ENCODE results near the gene BFSP1. TPM values are rescaled to one million over a fixed set of nuclear protein-coding genes. Genes with fewer than 3 reads are reported as not detected.

BFSP1 gene
- total and polyA plus RNA-seq, 3 donors from 2014 or later, result 7.4 to 11.3 (median 10.7) TPM

GRCh38 chr20:17504066-17504897 lies 26.9 kb downstream of the BFSP1 start:
- H3K27me3 ChIP-seq, result no peaks in the 10 kb centered on the region
- H3K27ac ChIP-seq, result no peak overlapping the region
- H3K36me3 ChIP-seq (ENCODE audit: low read depth, missing control alignments), result no peaks in the 10 kb centered on the region
- no peak for DNase-seq
- H3K4me3 ChIP-seq, result no peak overlapping the region
- intact Hi-C loops (cut with DNase I; ENCODE audit: low total_unique reads), result no loop called here
- peaks cover 8% of the 10 kb centered on the region for H3K4me1 ChIP-seq
- no peaks in the 10 kb centered on the region for H3K9me3 ChIP-seq
- TF ChIP-seq POLR2A (IDR thresholded peaks at IDR 0.05) (no peak), CTCF (IDR thresholded peaks at IDR 0.05) (no peak)
- 39 to 40% methylated on average over 23 of the region's 23 CpGs for WGBS, 2 donors

- no peak for DNase-seq
- no peak for TF ChIP-seq POLR2A (IDR thresholded peaks at IDR 0.05)
- no peak overlapping the region for H3K27ac ChIP-seq
- no peaks in the 10 kb centered on the region for H3K9me3 ChIP-seq
- peaks cover 8% of the 10 kb centered on the region for H3K4me1 ChIP-seq
- no peaks in the 10 kb centered on the region for H3K36me3 ChIP-seq (ENCODE audit: low read depth, missing control alignments)
- no peaks in the 10 kb centered on the region for H3K27me3 ChIP-seq
- no peak overlapping the region for H3K4me3 ChIP-seq
- WGBS, 2 donors, result 82 to 89% methylated on average over 6 of the region's 6 CpGs
- intact Hi-C loops (cut with DNase I; ENCODE audit: low total_unique reads), result no loop called here
Measured at GRCh38 chr20:17503301-17504065, 27.7 kb downstream of the BFSP1 start.

GRCh38 chr20:17502105-17502504 lies 29.1 kb downstream of the BFSP1 start:
- H3K9me3 ChIP-seq, result no peaks in the 10 kb centered on the region
- H3K27ac ChIP-seq, result no peak overlapping the region
- no peak for TF ChIP-seq POLR2A (IDR thresholded peaks at IDR 0.05)
- no peak for TF ChIP-seq CTCF (IDR thresholded peaks at IDR 0.05)
- no peak for DNase-seq
- 91 to 94% methylated on average over 4 of the region's 4 CpGs for WGBS, 2 donors
- no peaks in the 10 kb centered on the region for H3K36me3 ChIP-seq (ENCODE audit: low read depth, missing control alignments)
- intact Hi-C loops (cut with DNase I; ENCODE audit: low total_unique reads), result no loop called here
- no peak overlapping the region for H3K4me3 ChIP-seq
- peaks cover 8% of the 10 kb centered on the region for H3K4me1 ChIP-seq
- H3K27me3 ChIP-seq, result no peaks in the 10 kb centered on the region

GRCh38 chr20:17501701-17502100 lies 29.5 kb downstream of the BFSP1 start:
- no peaks in the 10 kb centered on the region for H3K36me3 ChIP-seq (ENCODE audit: low read depth, missing control alignments)
- WGBS, 2 donors, result 95 to 96% methylated on average over 9 of the region's 9 CpGs
- H3K4me3 ChIP-seq, result no peak overlapping the region
- no peaks in the 10 kb centered on the region for H3K27me3 ChIP-seq
- TF ChIP-seq POLR2A (IDR thresholded peaks at IDR 0.05) (no peak), CTCF (IDR thresholded peaks at IDR 0.05) (no peak)
- intact Hi-C loops (cut with DNase I; ENCODE audit: low total_unique reads), result no loop called here
- no peak for DNase-seq
- no peaks in the 10 kb centered on the region for H3K9me3 ChIP-seq
- peaks cover 8% of the 10 kb centered on the region for H3K4me1 ChIP-seq
- H3K27ac ChIP-seq, result no peak overlapping the region

GRCh38 chr20:17500826-17501225 lies 30.4 kb downstream of the BFSP1 start:
- intact Hi-C loops (cut with DNase I; ENCODE audit: low total_unique reads), result no loop called here
- TF ChIP-seq POLR2A (IDR thresholded peaks at IDR 0.05) (no peak), CTCF (IDR thresholded peaks at IDR 0.05) (no peak)
- no peak overlapping the region for H3K4me3 ChIP-seq
- H3K27ac ChIP-seq, result no peak overlapping the region
- peaks cover 8% of the 10 kb centered on the region for H3K4me1 ChIP-seq
- no peaks in the 10 kb centered on the region for H3K27me3 ChIP-seq
- no peaks in the 10 kb centered on the region for H3K36me3 ChIP-seq (ENCODE audit: low read depth, missing control alignments)
- WGBS, 2 donors, result 94% methylated on average over 7 of the region's 7 CpGs
- H3K9me3 ChIP-seq, result no peaks in the 10 kb centered on the region
- no peak for DNase-seq
